CD4-positive, alpha-beta T cell treated with Interleukin-10 for 1 hour (primary cell): ENCODE data around the gene SMTNL1.

Experiments used
- DNase-seq: peaks from one replicate; pipeline ENCODE4 v3.0.0-alpha.2; 2020

The SMTNL1 gene

DNA sequence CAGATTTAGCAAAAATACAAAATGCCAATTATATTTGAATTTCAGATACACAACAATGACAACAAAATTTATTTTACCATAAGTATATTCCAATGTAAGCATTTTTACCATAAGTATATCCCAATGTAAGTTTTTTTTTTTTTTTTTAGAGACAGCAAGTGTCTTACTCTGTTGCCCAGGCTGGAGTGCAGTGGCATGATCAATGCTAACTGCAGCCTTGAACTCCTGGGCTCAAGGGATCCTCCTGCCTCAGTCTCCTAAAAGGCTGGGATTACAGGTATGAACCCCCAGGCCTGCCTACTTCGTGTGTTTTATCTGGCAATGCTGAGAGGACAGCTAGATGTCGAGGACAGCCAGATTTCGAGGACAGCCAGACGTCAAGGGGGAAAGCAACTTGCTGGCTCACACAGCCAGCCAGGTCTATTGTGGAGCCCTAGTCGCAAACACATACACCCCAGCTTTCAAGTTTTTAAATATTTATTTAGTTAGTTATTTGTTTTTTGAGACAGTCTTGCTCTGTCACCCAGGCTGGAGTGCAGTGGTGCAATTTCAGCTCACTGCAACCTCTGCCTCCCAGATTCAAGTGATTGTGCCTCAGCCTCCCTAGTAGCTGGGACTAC is 59.0 kb downstream of the SMTNL1 start:
- no peak for DNase-seq

GRCh38 chr11:57597461-57597915 is 60.1 kb downstream of the SMTNL1 start, which contains the start of gene SERPING1:
TSS of gene SERPING1 (plus strand) at chr11:57597685. CDS start at chr11:57598271, 586 bp downstream.
- DNase-seq = no peak

DNA sequence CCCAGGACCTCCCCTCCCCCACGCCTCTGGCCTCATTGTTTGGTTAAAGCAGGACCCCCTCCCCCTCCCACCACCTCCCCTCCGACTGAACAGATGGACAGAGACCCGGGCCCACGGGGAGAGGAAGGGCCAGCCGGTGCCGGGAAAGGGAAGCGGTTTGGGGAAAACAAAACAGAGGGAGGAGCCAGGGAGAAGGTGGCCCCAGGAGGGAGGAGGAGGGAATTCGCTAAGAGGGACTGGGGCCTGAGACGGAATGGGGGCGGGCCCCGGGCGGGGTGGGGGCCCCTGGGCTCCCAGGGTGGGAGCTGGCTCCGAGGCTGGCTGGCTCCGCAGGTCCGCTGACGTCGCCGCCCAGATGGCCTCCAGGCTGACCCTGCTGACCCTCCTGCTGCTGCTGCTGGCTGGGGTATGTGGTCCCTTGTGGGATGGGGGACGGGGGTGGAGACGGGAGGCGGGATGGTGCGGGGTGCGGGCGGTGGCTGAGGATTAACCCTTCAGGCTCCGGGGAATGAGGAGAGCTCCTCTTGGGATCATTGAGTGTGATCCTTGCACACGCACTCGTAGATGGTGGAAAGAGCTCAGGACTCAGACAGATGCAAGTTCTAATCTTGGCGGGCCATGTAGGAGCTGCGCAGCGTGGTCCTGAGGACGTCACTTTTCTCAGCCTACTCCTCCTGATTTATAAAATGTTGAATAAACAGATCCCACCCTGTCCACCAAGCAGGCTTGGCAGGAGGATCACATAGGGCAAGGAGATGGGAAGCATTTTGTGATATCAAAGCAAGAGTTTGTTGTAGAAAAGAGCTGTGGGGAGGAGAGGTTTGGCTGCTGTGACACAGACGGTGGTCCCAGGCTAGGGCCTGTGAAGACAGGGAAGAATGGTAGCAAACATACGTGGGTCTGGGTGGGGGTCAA is 60.8 kb downstream of the SMTNL1 start:
- DNase-seq = no peak

DNA sequence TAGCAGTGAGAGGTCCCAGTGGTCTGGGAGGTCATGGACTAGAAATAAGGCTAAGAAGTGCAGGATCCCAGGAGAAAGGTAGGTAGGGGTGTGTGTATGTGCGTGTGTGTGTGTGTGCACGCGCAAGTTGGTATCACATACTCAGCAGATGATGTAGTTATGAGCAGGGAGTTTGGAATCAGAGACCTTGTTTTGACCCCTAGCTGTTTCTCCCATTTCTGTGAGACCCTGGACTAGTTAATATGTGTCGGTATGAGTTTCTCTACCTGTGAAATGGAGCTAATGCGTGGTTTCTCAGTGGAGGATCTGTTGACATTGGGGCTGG is 61.4 kb downstream of the SMTNL1 start:
- no peak for DNase-seq

DNA sequence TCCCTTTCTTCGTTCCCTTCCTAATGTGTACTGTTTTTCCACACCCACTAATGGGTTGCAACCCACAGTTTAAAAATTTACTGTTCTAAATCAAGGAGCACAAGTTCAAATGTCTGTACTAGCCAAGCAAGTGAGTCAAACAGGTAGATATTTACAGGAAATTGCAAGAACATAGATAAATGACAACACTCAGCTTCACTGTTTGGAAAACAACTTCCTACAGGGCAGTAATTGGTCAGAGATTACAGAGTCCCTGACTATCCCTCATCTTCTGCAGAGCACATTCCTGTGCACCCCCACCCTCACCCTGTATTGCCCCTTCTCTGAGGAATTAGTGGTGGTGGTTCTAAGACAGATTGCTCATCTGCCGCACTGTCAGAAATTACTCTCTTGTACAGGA is 62.0 kb downstream of the SMTNL1 start:
- DNase-seq = no peak
